ENCODE results near the gene DDX24.

The DDX24 gene

GRCh38 chr14:94080621-94081385 is at the start of gene DDX24, which contains the start of gene IFI27L1:
DDX24 (minus strand) TSS chr14:94081202; CDS start chr14:94079742, 1,460 bp downstream.
IFI27L1 (plus strand) TSS chr14:94081310; CDS start chr14:94096938, 15,628 bp downstream.
- peak; percentile 94 for DNase-seq

GRCh38 chr14:94129758-94130414 is 48.9 kb upstream of the DDX24 start:
- peak; percentile 46 for DNase-seq

- peak; percentile 85 for DNase-seq
Measured at GRCh38 chr14:94129111-94129757, 48.2 kb upstream of the DDX24 start, which contains the start of gene IFI27L2. IFI27L2 (minus strand) TSS chr14:94129604; CDS start chr14:94129564, 40 bp downstream.

GRCh38 chr14:94128216-94128839 is 47.3 kb upstream of the DDX24 start:
- DNase-seq: no peak

GRCh38 chr14:94127330-94127729 is 46.3 kb upstream of the DDX24 start:
- no peak for DNase-seq

- DNase-seq: no peak
Measured at GRCh38 chr14:94126800-94127199, 45.8 kb upstream of the DDX24 start.

GRCh38 chr14:94126419-94126677 is 45.3 kb upstream of the DDX24 start:
- no peak for DNase-seq

- no peak for DNase-seq
Measured at GRCh38 chr14:94125659-94126418, 44.8 kb upstream of the DDX24 start.

GRCh38 chr14:94124582-94125377 is 43.8 kb upstream of the DDX24 start:
- no peak for DNase-seq

- no peak for DNase-seq
Measured at GRCh38 chr14:94123868-94124267, 42.9 kb upstream of the DDX24 start.

GRCh38 chr14:94123296-94123695 is 42.3 kb upstream of the DDX24 start:
- no peak for DNase-seq

GRCh38 chr14:94122438-94122837 is 41.4 kb upstream of the DDX24 start:
- DNase-seq: no peak

GRCh38 chr14:94121485-94121884 is 40.5 kb upstream of the DDX24 start:
- DNase-seq: no peak

GRCh38 chr14:94120667-94121340 is 39.8 kb upstream of the DDX24 start:
- no peak for DNase-seq

GRCh38 chr14:94119071-94119470 is 38.1 kb upstream of the DDX24 start:
- no peak for DNase-seq

GRCh38 chr14:94117856-94118255 is 36.9 kb upstream of the DDX24 start:
- DNase-seq: no peak

GRCh38 chr14:94116701-94117100 is 35.7 kb upstream of the DDX24 start:
- no peak for DNase-seq

GRCh38 chr14:94115631-94116030 is 34.6 kb upstream of the DDX24 start:
- DNase-seq: no peak

GRCh38 chr14:94115058-94115591 is 34.1 kb upstream of the DDX24 start:
- DNase-seq: no peak

- no peak for DNase-seq
Measured at GRCh38 chr14:94114589-94115057, 33.6 kb upstream of the DDX24 start.
